GM21717 (cell line): ENCODE measurements around the gene MAT2A.

ENCODE experiments used
- ATAC-seq: cut with Tn5 transposase; IDR thresholded peaks from one replicate; pipeline ENCODE4 v1.9.1; 2021; ENCODE audit warnings: mild to moderate bottlenecking, moderate library complexity; ENCODE audit not compliant: unreplicated experiment

MAT2A gene

DNA sequence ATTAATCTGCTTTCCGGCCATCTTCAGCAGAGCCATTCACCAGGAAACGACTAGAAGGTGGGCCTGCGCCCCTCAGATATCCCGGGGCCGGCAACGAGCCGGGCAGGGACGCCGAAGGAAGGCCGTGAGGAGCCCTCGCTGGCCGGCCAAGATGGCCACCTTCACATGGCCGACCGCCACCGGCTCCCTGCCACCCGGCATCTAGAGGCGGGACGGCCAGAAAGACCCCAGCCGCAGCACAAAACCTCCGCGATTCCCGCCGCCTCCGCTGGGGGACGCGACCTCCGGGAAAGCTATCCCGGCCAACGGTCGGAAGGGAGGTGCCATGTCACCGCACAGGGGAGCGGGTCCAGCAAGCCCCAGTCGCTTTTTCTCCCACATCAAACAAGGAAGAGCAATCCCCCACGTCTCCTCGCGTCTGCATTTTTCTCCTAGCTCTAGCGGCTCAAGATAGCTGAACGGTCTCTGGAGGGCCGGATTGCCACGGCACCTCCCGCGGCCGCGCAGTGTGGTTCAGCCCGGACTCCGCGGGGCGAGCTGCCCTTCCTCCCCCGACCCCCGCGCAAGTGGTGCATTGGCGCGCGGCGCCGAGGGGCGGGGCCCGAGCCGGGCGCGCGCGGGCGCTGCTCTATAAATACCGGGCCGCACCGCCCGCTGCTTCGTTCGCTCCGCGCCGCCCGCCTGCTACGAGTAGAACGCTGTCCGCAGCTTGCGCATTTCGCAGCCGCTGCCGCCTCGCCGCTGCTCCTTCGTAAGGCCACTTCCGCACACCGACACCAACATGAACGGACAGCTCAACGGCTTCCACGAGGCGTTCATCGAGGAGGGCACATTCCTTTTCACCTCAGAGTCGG lies at the start of gene MAT2A:
Gene MAT2A (plus strand): TSS at position 662 of the 854 bp plus-strand sequence. CDS start 120 bp downstream, at position 782.
- peak; percentile 71 for ATAC-seq

DNA sequence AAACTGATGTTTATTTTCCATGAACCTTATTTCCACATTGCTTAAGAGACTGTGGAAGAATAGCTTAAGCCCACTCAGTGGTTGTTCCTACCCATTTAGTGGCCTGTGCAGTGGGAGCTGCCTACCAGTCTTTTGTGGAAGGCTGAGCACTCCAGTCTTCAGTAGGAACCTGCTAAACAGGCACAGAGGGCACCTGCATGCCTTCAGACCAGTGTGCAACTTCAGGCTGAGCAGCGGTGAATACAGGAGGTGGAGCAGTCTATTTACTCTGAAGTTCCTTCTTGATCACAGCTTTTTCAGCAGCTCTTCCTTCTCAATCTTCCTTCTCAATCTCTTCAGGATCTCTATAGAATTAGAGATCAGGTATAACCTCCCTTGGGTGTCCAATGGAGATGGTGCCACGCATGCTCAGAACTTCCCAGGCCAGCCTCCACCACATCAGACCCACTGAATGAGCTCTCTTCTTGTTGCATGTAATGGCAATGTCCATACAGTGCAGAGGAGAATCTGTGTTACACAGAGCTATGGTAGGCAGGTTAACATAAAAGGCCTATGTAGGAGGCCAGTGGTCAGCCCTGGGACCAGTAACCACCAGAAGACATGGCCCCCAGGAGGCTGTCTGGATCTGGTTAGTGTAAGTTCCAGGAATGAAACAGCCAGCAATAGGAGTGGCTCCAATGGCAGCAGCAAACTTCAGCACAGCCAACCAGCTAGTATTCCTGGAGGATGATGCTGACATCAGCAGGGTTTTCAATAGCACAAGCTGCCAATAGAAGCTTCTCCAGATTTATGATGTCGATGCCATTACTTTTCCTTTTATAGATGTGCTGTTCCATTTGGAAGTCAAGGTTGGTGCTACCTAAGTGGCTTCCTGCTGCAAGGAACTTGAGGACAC lies 47.9 kb upstream of the MAT2A start:
- no peak for ATAC-seq

DNA sequence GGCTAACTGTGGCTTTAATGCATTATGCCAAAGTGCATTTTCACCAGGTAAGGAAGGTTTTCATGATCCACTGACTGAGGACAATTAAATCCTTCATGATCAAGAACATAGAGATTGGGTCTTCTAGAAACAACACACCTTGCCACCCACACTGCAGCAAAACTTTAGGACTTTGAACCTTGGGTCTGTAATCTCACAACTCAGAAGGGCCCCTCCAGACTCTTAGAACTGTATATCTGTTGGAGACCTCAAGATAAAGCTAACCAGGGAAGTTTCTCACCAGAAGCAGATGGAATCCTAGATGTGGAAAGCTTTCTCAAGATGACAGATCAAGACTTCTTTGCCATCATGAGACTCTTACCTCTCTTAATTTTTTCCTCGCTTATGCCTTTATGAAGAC lies 42.5 kb upstream of the MAT2A start:
- ATAC-seq, result no peak

DNA sequence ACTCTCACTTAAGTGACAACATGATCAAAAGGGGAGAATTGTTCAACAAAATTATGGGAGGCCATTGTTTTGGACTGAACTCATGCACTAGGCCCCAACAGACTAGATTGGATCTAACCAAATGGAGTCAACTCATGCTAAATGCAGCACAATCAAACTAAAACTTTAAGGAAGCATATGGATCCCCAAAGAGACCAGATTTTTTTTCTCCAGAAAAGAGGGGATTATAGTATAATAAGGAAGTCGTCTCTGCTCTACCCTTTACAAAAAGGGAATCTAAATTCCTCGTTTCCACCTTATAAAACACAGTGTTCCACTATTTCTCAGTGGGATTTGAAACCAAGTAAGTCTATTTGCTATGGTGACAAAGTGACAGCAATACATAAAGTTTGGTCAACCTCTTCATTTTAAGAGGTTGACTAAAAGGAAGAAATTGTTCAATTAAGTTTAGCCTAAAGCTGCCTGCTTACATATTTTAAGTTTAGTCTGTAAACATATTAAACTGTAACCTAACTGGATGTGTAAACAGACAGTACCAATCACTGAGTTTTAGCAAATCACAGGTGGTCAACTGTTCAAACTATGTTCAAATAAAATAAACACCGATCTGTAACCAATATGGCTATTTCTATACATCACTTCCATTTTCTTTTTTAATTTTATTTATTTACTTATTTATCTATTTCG lies 40.9 kb upstream of the MAT2A start:
- ATAC-seq, result no peak

GRCh38 chr2:85501248-85501647 lies 37.7 kb upstream of the MAT2A start:
- no peak for ATAC-seq

DNA sequence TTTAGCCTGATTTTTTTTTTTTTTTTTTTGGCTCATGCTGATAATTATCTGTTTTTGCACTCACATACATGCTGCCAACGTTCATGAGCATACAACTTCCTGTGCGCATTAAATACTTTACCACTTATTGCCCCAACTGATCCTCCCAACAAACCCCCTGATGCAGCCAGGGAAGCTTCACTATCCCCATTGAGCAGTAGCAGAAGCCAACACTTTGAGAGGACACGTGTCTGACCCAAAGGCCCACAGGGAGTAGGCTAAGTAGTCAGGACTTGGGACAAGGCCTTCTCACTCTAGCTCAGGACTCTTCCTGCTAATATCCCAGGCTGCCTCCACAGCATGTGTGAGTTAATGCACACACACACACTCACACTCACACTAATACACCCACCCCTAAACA lies 36.2 kb upstream of the MAT2A start:
- ATAC-seq, result no peak

- no peak for ATAC-seq
Observed at GRCh38 chr2:85503168-85503850, 35.7 kb upstream of the MAT2A start.

GRCh38 chr2:85503851-85504777 lies 34.9 kb upstream of the MAT2A start:
- ATAC-seq, result no peak

GRCh38 chr2:85504778-85505261 lies 34.1 kb upstream of the MAT2A start:
- no peak for ATAC-seq

DNA sequence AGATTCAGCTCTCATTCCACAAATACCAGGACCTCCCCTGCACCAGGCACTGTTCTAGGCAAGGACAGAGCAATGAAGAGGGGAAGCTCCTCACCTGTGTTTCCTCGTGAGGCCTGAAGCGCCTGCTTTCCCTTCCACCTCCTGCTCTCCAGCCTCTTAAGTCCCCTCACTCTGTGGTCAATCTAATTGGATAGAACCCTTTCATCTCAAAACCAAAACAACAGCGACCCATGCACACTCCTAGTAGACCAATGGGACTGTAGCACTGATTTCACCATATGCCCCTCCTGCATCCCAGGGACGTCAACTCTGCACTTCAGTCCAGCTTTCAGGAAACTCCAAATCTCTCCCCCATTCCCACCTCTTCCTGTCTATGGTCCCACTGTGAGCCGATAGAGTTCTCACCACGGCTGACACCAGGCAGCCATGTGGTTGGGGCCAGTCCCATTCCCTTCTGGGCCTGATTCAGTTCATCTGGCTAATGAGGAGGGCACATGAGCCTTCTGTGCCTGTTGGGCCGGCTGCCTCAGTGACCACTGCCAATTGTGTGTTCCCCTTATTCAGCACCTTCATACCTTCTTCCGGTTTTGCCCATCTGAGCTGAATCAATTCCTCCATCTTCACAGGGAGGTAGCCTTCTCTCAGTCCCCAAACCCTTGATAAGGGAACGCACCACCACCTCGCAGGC lies 33.3 kb upstream of the MAT2A start:
- no peak for ATAC-seq

DNA sequence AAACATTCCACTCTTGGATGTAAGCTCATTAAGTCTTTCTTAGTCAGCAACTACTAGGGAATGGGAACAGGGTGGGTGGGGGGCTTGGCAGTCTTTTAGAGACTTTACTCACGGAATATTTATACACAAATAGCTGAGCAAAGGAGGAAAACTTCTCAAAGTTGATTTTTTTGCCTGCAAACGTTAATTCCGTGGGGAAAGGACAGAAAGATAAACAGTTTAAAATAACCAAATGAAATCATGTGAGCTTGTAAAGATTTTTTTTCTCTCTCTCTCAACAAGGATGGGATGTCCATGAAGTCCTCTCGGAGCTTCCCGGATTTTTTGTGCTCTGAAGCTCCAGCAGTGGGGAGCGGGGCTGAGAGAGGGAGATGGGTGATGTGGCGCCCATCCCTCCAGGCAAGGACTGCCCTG lies 32.2 kb upstream of the MAT2A start:
- ATAC-seq, result no peak

DNA sequence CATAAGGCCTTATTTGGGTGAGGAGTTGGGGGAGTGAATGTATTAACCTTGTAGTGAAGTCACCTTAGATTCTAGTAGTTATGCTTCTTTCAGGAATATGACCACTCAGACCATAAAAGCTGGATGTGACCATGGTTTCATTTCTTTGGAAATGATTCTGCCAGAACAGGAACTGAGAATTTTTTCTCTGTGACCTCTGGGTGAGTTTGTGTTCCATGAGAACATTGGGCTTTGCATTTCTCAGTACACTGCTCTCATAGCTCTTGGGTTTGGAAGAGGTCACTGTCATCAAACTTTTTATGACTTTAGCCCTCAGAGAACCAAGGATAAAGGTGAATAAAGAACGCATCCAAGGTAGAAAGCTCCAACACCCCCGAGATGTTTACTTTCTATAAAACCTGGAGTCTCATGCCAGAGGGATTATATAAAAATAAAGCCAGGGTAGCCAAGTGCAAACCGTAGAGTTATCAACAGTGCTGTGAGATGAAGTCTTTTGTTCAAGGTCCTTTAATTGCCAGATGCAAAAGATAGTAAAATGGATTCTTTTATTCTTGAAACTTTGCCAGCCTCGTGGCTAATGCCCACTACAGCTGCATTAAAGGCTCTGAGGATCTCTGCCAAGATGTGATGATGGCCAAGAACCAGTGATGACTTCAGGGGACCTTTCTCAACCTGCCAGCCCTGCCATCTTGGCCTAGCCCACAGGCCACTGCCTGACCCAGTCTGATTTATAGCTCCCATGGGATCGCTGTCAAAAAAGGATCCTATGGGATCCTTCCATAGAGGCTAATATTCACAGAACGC lies 27.8 kb upstream of the MAT2A start:
- ATAC-seq, result no peak

DNA sequence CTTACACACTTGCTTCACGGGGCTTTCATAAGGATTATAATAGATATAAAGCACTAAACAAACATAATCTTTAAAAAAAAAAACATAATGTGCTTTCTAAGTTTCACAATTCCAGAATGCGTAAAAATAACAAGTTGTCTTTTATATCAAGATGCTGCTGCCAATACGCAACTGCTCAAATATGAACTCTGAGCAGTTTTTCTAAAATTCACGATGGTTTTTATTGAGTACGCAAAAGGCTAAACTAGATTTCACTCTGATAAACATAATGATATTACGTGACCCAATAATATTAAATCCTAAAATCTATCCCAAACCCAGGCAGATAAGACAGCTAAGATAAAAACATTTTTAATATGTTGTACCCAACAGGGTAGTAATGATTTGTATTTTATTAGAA lies 24.6 kb upstream of the MAT2A start:
- no peak for ATAC-seq

DNA sequence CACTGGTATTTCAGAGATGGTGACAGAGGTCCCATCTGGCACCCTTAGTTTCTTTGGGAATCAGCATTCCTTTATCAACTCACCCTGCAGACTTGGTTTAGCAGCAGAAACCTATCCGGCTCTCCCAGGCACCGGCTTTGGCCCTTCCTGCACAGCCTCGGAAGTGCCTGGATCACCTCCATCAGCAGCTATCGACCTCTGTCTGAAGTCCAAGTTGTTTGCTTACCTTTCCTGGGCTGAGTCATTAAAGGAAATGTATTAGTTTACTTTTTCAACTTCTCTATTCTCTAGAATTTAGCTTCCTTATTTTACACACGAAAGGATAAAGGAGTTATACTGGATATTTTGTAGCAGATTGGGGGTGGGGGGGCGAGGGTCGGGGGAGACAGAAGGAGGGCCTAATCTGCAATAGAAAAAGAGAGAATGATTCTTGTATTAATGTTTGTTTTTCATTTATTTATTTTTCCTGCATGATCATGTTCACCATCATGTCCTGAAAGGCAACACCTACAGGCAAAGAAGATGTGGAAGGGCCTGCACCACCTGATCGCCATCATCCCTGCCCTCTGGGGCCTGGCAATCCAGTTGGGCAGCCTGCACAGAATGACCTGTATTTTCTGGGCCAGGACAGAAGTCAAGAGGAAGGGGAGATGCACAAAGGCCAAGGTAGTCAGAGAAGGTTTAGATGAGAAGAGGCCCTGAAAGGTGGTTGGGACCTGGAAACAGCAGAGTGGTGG lies 22.1 kb upstream of the MAT2A start:
- no peak for ATAC-seq

GRCh38 chr2:85522090-85522647 lies 16.8 kb upstream of the MAT2A start:
- ATAC-seq, result no peak

DNA sequence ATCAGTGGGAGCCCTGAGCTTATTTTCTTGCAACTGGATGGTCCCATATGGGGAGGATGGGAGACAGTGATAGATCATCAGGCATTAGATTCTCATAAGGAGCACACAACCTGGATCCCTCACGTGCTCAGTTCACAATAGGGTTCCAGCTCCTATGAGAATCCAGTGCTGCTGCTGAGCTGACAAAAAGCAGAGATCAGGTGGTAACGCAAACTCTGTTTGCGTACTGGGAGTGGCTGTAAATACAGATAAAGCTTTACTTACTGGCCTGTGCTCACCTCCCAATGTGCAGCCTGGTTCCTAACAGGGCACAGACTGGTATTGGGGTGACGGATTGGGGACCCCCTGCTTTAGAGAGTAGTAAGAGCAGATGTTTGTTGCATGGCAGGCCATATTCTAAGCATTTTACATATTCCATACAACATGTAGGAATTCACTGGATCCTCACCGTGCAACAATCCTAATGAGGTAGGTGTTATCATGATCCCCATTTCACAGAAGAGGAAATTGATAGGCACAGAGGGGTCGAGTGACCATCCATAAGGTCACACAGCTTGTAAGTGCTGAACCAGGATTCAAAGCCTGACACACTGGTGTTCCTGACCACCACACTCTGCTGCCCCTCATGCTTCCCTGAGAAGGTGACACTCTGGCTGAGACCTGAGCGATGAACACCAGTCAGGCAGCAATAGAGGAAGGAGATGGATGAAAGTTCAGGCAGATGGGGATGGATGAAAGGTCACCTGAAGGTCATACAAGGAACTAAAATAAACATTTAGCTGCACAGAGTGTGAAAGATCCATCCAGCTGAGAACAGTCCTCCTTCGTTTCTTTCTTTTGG lies 15.7 kb upstream of the MAT2A start:
- no peak for ATAC-seq
